ENCODE results near the gene SHH.

DNA sequence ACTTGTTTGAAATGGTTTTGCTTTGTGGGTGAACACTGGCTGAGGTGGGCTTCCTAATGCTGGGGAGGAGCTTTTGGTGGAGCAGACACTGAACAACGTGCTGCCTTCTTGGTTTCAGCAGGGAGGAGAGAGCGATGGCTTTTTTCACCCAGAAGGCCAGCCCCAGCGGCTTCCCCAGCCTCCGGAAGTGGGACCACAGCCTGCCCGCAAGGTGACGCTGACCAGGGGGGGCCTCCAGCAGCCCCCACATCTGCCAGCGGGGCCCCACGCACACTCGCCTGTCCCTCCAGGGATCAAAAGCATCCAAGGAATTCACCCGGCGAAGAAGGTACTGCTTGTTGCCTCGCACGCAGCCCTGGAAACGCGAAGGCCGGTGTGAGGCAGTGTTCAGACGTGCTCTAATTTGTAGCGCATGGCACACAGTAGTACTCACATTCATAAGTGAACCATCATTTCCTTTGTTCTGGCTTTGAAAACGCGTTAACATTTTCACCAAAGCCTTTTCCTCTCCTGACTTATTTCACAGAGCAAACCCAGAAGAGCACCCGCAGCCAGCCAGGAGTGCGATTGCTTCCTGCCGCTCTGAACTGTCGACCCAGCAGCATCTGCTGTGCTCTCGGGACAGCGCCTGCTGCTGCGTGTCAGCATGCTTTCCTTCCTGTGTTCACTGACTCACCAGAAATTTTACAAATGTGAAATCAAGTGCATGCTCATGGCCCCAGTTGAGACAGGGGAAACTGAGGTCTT lies 48.4 kb downstream of the SHH start:
- TF ChIP-seq ZNF558 (tag by site-specific recombination; IDR thresholded peaks at IDR 0.05) = no peak
- TF ChIP-seq ZNF521 (tag by site-specific recombination; IDR thresholded peaks at IDR 0.05) = no peak
- TF ChIP-seq, protein P1, sequence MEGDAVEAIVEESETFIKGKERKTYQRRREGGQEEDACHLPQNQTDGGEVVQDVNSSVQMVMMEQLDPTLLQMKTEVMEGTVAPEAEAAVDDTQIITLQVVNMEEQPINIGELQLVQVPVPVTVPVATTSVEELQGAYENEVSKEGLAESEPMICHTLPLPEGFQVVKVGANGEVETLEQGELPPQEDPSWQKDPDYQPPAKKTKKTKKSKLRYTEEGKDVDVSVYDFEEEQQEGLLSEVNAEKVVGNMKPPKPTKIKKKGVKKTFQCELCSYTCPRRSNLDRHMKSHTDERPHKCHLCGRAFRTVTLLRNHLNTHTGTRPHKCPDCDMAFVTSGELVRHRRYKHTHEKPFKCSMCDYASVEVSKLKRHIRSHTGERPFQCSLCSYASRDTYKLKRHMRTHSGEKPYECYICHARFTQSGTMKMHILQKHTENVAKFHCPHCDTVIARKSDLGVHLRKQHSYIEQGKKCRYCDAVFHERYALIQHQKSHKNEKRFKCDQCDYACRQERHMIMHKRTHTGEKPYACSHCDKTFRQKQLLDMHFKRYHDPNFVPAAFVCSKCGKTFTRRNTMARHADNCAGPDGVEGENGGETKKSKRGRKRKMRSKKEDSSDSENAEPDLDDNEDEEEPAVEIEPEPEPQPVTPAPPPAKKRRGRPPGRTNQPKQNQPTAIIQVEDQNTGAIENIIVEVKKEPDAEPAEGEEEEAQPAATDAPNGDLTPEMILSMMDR (tag by site-specific recombination; IDR thresholded peaks at IDR 0.05) = no peak
- TF ChIP-seq, protein P2, sequence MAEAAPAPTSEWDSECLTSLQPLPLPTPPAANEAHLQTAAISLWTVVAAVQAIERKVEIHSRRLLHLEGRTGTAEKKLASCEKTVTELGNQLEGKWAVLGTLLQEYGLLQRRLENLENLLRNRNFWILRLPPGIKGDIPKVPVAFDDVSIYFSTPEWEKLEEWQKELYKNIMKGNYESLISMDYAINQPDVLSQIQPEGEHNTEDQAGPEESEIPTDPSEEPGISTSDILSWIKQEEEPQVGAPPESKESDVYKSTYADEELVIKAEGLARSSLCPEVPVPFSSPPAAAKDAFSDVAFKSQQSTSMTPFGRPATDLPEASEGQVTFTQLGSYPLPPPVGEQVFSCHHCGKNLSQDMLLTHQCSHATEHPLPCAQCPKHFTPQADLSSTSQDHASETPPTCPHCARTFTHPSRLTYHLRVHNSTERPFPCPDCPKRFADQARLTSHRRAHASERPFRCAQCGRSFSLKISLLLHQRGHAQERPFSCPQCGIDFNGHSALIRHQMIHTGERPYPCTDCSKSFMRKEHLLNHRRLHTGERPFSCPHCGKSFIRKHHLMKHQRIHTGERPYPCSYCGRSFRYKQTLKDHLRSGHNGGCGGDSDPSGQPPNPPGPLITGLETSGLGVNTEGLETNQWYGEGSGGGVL (tag by site-specific recombination; IDR thresholded peaks at IDR 0.05) = no peak
- TF ChIP-seq, protein P3, sequence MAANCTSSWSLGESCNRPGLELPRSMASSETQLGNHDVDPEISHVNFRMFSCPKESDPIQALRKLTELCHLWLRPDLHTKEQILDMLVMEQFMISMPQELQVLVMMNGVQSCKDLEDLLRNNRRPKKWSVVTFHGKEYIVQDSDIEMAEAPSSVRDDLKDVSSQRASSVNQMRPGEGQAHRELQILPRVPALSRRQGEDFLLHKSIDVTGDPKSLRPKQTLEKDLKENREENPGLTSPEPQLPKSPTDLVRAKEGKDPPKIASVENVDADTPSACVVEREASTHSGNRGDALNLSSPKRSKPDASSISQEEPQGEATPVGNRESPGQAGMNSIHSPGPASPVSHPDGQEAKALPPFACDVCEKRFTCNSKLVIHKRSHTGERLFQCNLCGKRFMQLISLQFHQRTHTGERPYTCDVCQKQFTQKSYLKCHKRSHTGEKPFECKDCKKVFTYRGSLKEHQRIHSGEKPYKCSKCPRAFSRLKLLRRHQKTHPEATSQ (tag by site-specific recombination; IDR thresholded peaks at IDR 0.05) = no peak
- TF ChIP-seq TCF7L2 (IDR thresholded peaks at IDR 0.05; ENCODE audit: borderline replicate concordance, low read depth, low read length) = no peak
